IPS DF 4.7 (cell line): ENCODE measurements around the gene INPP5D.
"Not testable (repeated sequence)": the region's sequence is repeated elsewhere in the genome, so short reads cannot be mapped to it uniquely, and the experiment has no call there.

ENCODE experiments used
- DNase-seq: peaks from one replicate; pipeline ENCODE4 v3.0.0-alpha.2; 2013; ENCODE audit warnings: low spot score; ENCODE audit errors: extremely low read depth

INPP5D gene

GRCh38 chr2:233059797-233060500 lies at the start of gene INPP5D:
INPP5D (plus strand) TSS chr2:233060342; CDS start chr2:233060479, 137 bp downstream.
- DNase-seq = no peak

DNA sequence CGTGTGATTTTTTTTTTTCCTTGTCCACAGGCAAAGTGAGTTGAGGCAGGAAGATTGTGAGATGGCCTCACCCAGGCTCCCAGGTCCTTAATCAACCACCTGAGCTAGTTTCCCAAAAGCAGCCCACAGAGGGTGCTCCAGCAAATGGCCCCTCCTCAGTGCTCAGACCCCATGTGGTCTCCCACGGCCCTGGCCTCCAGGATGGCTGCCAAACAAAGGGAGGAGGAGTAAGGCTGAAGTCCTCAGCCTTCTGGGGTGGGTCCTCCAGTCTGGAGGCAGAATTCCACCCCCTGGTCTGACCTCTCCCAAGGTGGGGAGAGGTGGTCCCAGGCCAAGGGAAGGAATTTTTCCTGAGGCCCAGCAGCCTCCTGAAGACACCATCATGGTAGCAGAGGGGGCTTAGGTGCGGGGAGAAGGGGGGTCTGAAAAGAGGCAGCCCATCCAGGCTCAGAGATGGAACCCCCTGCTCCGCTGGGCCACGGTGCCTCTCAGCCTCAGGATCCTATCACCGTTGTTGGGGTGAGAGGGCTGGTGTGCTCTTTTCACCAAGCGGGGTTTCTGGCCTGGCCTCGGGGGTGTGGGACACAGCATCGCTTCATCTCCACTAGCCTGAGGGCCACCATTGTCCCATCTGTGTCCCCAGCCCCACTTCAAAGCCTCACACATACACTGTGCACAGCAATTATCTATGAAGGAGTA lies 49.4 kb upstream of the INPP5D start:
- no peak for DNase-seq

GRCh38 chr2:233011268-233011650 lies 48.9 kb upstream of the INPP5D start:
- DNase-seq = no peak

- DNase-seq = no peak
Measured at GRCh38 chr2:233011702-233012131, 48.4 kb upstream of the INPP5D start.

DNA sequence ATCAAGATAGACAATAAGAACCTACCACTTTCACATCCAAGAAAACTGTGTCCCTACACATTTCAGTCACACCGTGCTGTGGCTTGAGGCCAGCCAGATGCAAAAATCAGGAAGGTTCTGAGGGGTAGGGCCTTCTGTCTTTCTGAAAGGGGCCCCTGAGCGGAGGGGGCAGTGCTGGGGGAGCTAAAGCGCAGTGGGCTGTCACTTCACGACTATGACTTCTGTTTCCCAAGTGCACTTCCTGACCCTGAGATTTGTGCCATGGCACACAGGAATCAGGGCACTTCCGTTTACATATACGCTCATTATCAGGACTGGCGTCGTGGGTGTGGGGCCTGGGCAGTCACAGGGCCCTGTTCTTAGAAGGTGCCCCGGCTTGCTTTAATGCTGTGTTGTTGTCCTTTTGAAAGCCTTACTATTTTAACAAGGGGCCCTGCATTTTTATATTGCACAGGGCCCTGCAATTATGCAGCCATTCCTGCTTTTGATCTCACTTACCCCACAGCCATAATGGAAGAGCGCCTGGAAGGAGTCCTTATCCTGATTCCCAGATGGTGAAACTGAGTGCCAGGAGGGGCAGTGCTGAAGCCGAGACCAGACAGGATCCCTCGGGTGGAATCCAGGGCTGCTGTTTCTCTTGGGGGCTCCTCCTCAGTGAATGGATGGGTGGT lies 47.7 kb upstream of the INPP5D start:
- no peak for DNase-seq

GRCh38 chr2:233013027-233013461 lies 47.1 kb upstream of the INPP5D start, which contains the start of gene NGEF:
NGEF (minus strand) TSS chr2:233013256; CDS start chr2:232974890, 38,366 bp downstream.
- no peak for DNase-seq

DNA sequence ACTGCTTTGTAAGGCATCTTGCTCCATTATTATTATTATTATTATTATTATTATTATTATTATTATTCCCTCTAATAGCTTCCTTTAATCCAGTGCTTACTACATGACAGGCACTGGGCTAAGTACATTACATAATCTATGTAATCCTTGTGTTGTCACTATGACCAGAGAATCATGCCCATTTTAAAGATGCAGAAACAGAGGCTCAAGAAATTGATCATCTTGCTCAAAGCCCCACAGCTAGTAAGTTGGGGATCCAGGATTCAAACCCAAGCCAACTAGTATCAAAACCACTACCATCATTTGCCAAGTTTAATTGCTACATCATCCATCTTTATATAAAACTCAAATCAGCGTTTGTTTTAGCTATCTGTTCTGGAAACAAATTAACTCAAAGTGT lies 46.5 kb upstream of the INPP5D start:
- DNase-seq = no peak

DNA sequence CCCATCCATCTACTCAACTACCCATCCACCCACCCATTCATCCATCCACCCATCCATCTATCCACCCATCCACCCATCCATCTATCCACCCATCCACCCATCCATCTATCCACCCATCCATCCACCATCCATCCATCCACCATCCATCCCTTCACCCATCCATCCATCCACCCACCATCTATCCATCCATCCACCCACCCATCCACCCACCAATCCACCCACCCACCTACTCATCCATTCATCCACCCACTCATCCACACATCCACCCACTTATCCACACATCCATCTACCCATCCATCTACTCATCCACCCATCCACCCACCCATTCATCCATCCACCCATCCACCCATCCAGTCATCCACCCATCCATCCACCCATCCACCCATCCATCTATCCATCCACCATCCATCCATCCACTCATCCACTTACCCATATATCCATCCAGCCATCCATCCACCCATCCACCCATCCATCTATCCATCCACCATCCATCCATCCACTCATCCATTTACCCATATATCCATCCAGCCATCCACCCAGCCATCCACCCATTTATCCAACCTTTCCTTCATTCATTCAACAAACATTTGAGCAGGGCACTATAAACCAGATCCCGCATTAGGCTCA lies 45.0 kb upstream of the INPP5D start:
- DNase-seq = no peak

- no peak for DNase-seq
Measured at GRCh38 chr2:233017947-233018346, 42.2 kb upstream of the INPP5D start.

- DNase-seq = not testable (repeated sequence)
Measured at GRCh38 chr2:233019610-233020009, 40.5 kb upstream of the INPP5D start.

- no peak for DNase-seq
Measured at GRCh38 chr2:233020454-233020853, 39.7 kb upstream of the INPP5D start.

- DNase-seq = no peak
Measured at GRCh38 chr2:233021771-233022170, 38.4 kb upstream of the INPP5D start.

GRCh38 chr2:233022561-233022960 lies 37.6 kb upstream of the INPP5D start:
- DNase-seq = no peak

DNA sequence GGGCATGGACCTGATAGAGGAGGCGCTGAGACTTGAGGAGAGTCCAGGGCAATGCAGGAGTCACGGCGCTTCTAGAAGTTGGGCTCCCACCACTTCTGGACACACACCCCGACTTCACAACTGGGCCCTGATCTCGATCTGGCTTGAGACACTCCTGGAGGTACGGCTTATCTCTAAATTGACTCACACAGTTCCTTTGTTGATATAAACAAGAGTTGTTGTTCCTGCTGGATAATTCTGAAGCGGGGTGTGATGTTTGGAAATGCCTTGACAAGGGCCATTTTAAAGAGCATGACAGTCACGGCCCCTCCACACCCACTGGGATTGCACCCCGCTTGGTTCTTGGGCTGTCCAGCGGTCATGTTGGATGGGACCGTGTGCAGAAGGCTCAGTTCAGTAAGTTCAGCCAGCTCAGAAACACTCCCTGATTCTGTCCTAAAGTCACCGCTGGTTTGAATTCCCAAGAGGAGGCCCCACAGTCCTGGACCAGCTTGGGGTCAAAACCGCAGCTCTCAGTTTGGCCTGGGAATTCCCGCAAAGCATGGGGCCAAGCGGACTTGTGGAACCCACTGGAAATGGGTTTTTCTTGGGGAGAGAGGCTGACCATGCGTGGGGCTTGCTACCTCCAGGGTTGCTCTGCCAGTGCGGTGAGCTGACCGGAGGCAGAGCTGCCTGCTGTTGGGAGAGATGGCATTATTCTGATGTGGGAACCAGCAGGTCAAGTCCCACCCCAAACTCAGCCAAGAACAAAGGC lies 37.0 kb upstream of the INPP5D start:
- no peak for DNase-seq

DNA sequence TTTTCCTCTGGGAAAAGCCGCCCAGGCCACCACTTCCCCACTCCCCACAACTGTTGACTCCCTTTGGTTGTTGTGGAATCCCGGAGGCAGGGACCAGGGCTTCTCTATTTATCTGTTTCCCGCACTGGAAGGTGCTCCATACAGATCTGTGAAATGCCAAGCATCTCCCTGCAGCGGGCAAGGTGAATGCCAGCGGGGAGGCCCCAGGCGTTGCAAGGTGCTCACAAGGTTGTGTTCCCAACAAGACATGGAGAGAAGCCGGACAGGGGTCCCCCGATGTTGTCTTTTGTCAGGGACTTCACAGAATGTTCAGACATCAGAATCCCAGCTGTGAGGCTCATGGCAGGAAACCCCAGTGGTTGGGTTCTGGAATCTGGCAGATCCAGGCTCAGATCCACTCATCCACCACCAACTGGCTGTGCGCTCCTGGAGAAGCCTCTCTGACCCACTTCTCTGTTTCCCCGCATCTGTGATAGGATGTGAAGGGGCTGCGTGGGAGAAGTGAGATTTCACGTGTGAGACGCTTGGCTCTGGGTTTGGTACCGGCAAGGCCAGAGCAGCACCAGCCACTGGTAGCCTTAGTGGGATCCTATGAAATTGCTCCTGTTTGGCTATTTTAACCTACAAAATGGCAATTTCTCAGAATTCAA lies 36.3 kb upstream of the INPP5D start:
- no peak for DNase-seq

DNA sequence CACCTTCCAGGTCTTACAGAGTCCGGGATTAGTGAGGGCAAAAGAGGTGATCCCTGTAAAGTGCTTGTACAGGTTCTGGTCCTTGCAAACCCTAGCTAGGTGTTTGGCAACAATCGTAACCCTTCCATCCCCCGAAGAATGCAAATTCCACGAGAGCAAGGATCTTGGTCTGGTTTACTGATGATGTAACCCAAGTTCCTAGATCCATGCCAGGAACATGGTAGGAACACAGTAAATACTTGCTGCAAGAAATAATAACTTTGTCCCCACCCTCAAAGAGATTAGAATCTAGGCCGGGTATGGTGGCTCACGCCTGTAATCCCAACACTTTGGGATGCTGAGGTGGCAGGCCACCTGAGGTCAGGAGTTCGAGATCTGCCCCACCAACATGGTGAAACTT lies 34.4 kb upstream of the INPP5D start:
- DNase-seq = no peak

DNA sequence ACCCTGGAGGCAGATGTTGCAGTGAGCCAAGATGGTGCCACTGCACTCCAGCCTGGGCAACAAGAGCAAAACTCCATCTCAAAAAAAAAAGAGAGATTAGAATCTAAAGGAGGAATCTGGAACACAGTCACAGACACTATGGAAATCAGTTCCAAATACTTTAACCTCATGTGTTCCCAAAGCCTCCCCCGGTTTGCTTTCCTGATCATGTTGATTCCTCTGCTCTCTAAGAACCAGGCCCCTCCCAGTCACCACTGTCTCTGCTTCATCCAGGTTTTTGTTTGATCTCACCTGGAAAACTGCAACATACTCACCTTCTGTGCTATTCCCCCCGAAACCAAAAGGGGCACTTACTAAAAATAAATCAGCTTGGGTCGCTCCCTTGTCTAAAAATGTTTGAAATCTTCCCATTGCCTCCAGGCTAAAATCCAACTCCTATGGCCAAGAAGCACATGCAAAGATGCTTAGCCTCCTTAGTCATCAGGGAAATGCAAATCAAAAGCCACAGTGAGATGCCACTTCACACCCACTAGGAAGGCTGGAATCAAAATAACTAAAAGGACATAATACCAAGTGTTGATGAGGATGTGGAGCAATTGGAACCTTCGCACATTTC lies 33.8 kb upstream of the INPP5D start:
- DNase-seq = no peak

- no peak for DNase-seq
Measured at GRCh38 chr2:233029321-233029720, 30.8 kb upstream of the INPP5D start.

DNA sequence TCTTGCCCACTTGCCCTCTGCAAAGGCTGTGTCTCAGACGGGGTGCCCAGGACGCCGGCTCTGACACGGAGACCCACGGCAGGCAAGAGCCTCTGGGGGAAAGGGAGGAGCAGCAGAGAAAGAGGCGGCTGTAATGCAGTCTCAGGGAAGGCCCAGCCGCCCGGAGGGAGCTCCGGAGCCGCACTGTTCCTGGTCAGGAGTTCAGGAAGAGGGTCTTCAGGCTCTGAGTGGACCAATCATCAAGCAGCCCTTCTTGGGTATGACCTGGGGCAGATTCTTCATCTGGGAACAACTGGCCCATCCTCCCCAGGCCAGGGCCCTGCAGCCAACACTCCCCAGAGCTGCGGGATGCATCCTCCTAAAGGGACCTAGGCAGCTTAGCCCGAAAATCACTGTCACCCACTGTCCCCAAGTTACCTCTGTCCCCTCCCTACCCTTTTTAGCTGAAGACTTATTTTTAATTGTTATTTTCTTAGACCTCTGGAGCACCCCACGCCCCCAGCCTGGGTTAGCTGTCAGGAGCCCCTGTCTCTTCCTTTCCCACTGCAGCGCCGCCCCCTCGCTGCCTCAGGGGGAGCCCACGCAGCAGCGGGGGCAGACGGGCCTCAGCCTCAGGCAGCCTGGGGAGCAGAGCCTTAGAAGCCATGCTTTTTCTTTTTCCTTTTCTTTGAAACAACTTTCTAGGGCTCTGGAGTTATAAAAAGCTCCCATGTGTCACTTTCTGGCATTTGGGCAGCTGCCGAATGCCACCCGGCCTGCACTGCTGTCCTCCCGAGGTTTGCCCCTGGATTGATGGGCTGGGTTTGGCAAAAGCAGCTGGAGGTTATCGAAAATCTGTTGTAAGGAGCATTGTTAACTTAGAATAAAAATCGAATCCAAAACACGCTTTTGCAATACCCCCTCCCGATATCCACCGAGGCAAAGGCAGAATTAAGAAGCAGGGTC lies 28.3 kb upstream of the INPP5D start:
- DNase-seq = no peak
